GM23248 (cell line): ENCODE data around the gene LHX5. TPM values are rescaled to one million over a fixed set of nuclear protein-coding genes. Genes with fewer than 3 reads are reported as not detected.

Source experiments
- DNase-seq: peaks from one replicate; pipeline ENCODE4 v3.0.0-alpha.2; 2015
- H2AFZ ChIP-seq: fragments of 200-600 bp; sonication (generic); 2 replicates; pipeline ENCODE4 v1.6.1; 2016; ENCODE audit warnings: antibody characterized with exemption
- H3F3A ChIP-seq: fragments of 200-600 bp; sonication (generic); 2 replicates; pipeline ENCODE4 v1.6.1; 2016; ENCODE audit warnings: mild to moderate bottlenecking, antibody characterized with exemption, mixed run types; ENCODE audit not compliant: insufficient read depth
- H3K27ac ChIP-seq: fragments of 200-600 bp; sonication (generic); 2 replicates; pipeline ENCODE4 v1.5.1; 2016; ENCODE audit warnings: mild to moderate bottlenecking
- H3K27me3 ChIP-seq: fragments of 200-600 bp; sonication (generic); replicated peaks from 2 replicates; pipeline ENCODE4 v1.6.1; 2016; ENCODE audit warnings: mild to moderate bottlenecking; ENCODE audit not compliant: insufficient read depth
- H3K36me3 ChIP-seq: fragments of 200-600 bp; sonication (generic); 2 replicates; pipeline ENCODE4 v1.6.1; 2016; ENCODE audit warnings: low read depth, mild to moderate bottlenecking
- H3K4me1 ChIP-seq: fragments of 200-600 bp; sonication (generic); 2 replicates; pipeline ENCODE4 v1.6.1; 2016; ENCODE audit warnings: mild to moderate bottlenecking; ENCODE audit not compliant: insufficient read depth
- H3K4me2 ChIP-seq: fragments of 200-600 bp; sonication (generic); one replicate; pipeline ENCODE4 v1.6.1; 2016; ENCODE audit warnings: mild to moderate bottlenecking; ENCODE audit not compliant: unreplicated experiment
- H3K4me3 ChIP-seq: fragments of 200-600 bp; sonication (generic); 2 replicates; pipeline ENCODE4 v1.5.1; 2016; ENCODE audit warnings: mild to moderate bottlenecking
- H3K79me2 ChIP-seq: fragments of 200-600 bp; sonication (generic); 2 replicates; pipeline ENCODE4 v1.6.1; 2016; ENCODE audit warnings: mild to moderate bottlenecking; ENCODE audit not compliant: insufficient read depth
- H3K9ac ChIP-seq: fragments of 200-600 bp; sonication (generic); 2 replicates; pipeline ENCODE4 v1.6.1; 2016; ENCODE audit warnings: mild to moderate bottlenecking
- H3K9me2 ChIP-seq: fragments of 200-600 bp; sonication (generic); 2 replicates; pipeline ENCODE4 v1.6.1; 2016; ENCODE audit warnings: mixed run types, mild to moderate bottlenecking, moderate library complexity; ENCODE audit not compliant: insufficient read depth
- H3K9me3 ChIP-seq: fragments of 200-600 bp; sonication (generic); one replicate; pipeline ENCODE4 v1.6.1; 2017; ENCODE audit warnings: low read depth
- H4K20me1 ChIP-seq: fragments of 200-600 bp; sonication (generic); 2 replicates; pipeline ENCODE4 v1.6.0; 2016; ENCODE audit not compliant: insufficient read depth
- EZH2 ChIP-seq: fragments of 200-600 bp; sonication (generic); IDR thresholded peaks from 2 replicates; pipeline ENCODE4 v1.6.1; 2018; ENCODE audit warnings: antibody characterized with exemption, mild to moderate bottlenecking; ENCODE audit not compliant: insufficient read depth, poor library complexity, severe bottlenecking
- EZH2phosphoT487 ChIP-seq: fragments of 200-600 bp; sonication (generic); IDR thresholded peaks from 2 replicates; pipeline ENCODE4 v1.6.1; 2018; ENCODE audit warnings: antibody characterized with exemption, moderate library complexity, mild to moderate bottlenecking, low read depth; ENCODE audit not compliant: insufficient read depth
- WGBS, 2 experiments: methylation state at CpG; one replicate each; pipeline ENCODE4 v1.1.6; 2015 to 2017; ENCODE audit warnings: low lambda C conversion rate in 2 of 2, low coverage in 1 of 2; ENCODE audit errors: missing lambda C conversion rate in 2 of 2; 5-methylcytosine and 5-hydroxymethylcytosine counted together
- in situ Hi-C: fragments of 300-500 bp; cut with MboI; formaldehyde crosslinking; loops from 2 replicates; pipeline ENCODE4 v1.15.0; 2020
- polyA plus RNA-seq: library from polyadenylated mRNA; unstranded; fragments of >200 nt; fragmentation: Nextera tagmentation; extraction: Ambion mirVana; gene quantifications from 2 replicates; pipeline ENCODE4 v1.2.1, GENCODE V29; 2016
- total RNA-seq: library from RNA; depleted of rRNA; stranded (reverse); fragments of >200 nt; shearing (Covaris generic); gene quantifications from 2 replicates; pipeline ENCODE4 v1.2.3, GENCODE V29; 2014

Gene LHX5
- total and polyA plus RNA-seq, 2 experiments from 2014 or later = not detected

GRCh38 chr12:113479590-113480335, 8.1 kb upstream of the LHX5 start:
- DNase-seq = peak; percentile 62
- Histone ChIP-seq H3K9ac (no peak overlapping the region), H3K27me3 (peaks cover 44% of the 10 kb centered on the region), H3K9me3 (no peaks in the 10 kb centered on the region), H2AFZ (no peak overlapping the region), H3K79me2 (no peaks in the 10 kb centered on the region), H3K27ac (no peak overlapping the region), H3K4me2 (no peak overlapping the region), H3K9me2 (no peaks in the 10 kb centered on the region; the same call in 1 of the 2 replicates), H4K20me1 (no peaks in the 10 kb centered on the region), H3F3A (no peaks in the 10 kb centered on the region), H3K4me3 (no peak overlapping the region), H3K36me3 (no peaks in the 10 kb centered on the region), H3K4me1 (no peaks in the 10 kb centered on the region)
- in situ Hi-C loops = no loop called here
- TF ChIP-seq EZH2phosphoT487 = no peak
- TF ChIP-seq EZH2 = peak; percentile 81
- WGBS, 2 experiments = 6% methylated on average over 59 to 61 of the region's 61 CpGs

GRCh38 chr12:113479216-113479589, 7.5 kb upstream of the LHX5 start:
- Histone ChIP-seq H3K9ac (no peak overlapping the region), H3K9me2 (no peaks in the 10 kb centered on the region; the same call in 1 of the 2 replicates), H3K4me1 (no peaks in the 10 kb centered on the region), H2AFZ (no peak overlapping the region), H4K20me1 (no peaks in the 10 kb centered on the region), H3K27me3 (peaks cover 50% of the 10 kb centered on the region), H3K9me3 (no peaks in the 10 kb centered on the region), H3K36me3 (no peaks in the 10 kb centered on the region), H3K79me2 (no peaks in the 10 kb centered on the region), H3K27ac (no peak overlapping the region), H3F3A (no peaks in the 10 kb centered on the region), H3K4me3 (no peak overlapping the region), H3K4me2 (no peak overlapping the region)
- whole genome bisulfite sequencing, 2 experiments = 3% methylated on average over 11 of the region's 11 CpGs
- no peak for TF ChIP-seq EZH2phosphoT487
- TF ChIP-seq EZH2 = no peak
- in situ Hi-C loops = no loop called here
- DNase-seq = no peak

- TF ChIP-seq EZH2 = peak; percentile 95
- TF ChIP-seq EZH2phosphoT487 = no peak
- Histone ChIP-seq H3K36me3 (no peaks in the 10 kb centered on the region), H3K27me3 (peaks cover 57% of the 10 kb centered on the region), H2AFZ (no peak overlapping the region), H3K9ac (no peak overlapping the region), H3K27ac (no peak overlapping the region), H3K4me2 (no peak overlapping the region), H4K20me1 (no peaks in the 10 kb centered on the region), H3F3A (no peaks in the 10 kb centered on the region), H3K4me3 (no peak overlapping the region), H3K4me1 (no peaks in the 10 kb centered on the region), H3K9me2 (no peaks in the 10 kb centered on the region; the same call in 1 of the 2 replicates), H3K9me3 (no peaks in the 10 kb centered on the region), H3K79me2 (no peaks in the 10 kb centered on the region)
- no peak for DNase-seq
- WGBS, 2 experiments = 4 to 7% methylated on average over 26 to 39 of the region's 41 CpGs
- in situ Hi-C loops = no loop called here
These were observed 6.8 kb upstream of the LHX5 start for GRCh38 chr12:113478351-113479011.

- H3F3A ChIP-seq = no peaks in the 10 kb centered on the region
- in situ Hi-C loops = no loop called here
- H3K9me3 ChIP-seq = no peaks in the 10 kb centered on the region
- no peak overlapping the region for H3K9ac ChIP-seq
- no peak overlapping the region for H3K4me3 ChIP-seq
- H3K36me3 ChIP-seq = no peaks in the 10 kb centered on the region
- H3K27me3 ChIP-seq = peaks cover 63% of the 10 kb centered on the region
- no peaks in the 10 kb centered on the region for H3K4me1 ChIP-seq
- 0 to 3% methylated on average over 3 of the region's 3 CpGs for WGBS, 2 experiments
- no peak for DNase-seq
- no peak for TF ChIP-seq EZH2phosphoT487
- TF ChIP-seq EZH2 = no peak
- H4K20me1 ChIP-seq = no peaks in the 10 kb centered on the region
- no peaks in the 10 kb centered on the region for H3K9me2 ChIP-seq
- no peaks in the 10 kb centered on the region for H3K79me2 ChIP-seq
- H3K27ac ChIP-seq = no peak overlapping the region
- no peak overlapping the region for H2AFZ ChIP-seq
- H3K4me2 ChIP-seq = no peak overlapping the region
These were observed 6.2 kb upstream of the LHX5 start for GRCh38 chr12:113477842-113478215.
